GM23338 (cell line): ENCODE measurements around the gene CACNA2D1. TPM values are rescaled to one million over a fixed set of nuclear protein-coding genes. Genes with fewer than 3 reads are reported as not detected.

Source experiments
- ATAC-seq: fragments of 200-7000 bp; cut with Tn5 transposase; 3 replicates; pipeline ENCODE4 v1.9.1; 2020
- DNase-seq: peaks from one replicate; pipeline ENCODE4 v3.0.0-alpha.2; 2015; ENCODE audit warnings: low spot score
- H2AFZ ChIP-seq: fragments of 200-600 bp; sonication (generic); 2 replicates; pipeline ENCODE4 v1.8.0; 2016; ENCODE audit warnings: antibody characterized with exemption, mild to moderate bottlenecking, moderate library complexity
- H3F3A ChIP-seq: fragments of 200-600 bp; sonication (generic); replicated peaks from 2 replicates; pipeline ENCODE4 v1.8.0; 2017; ENCODE audit warnings: antibody characterized with exemption, mixed run types, low read depth
- H3K27ac ChIP-seq: fragments of 200-600 bp; sonication (generic); 2 replicates; pipeline ENCODE4 v1.6.1; 2016; ENCODE audit warnings: low read depth
- H3K27me3 ChIP-seq: fragments of 200-600 bp; sonication (generic); 2 replicates; pipeline ENCODE4 v1.8.0; 2016; ENCODE audit warnings: mild to moderate bottlenecking, mixed run types, moderate library complexity; ENCODE audit not compliant: insufficient read depth
- H3K36me3 ChIP-seq: fragments of 200-600 bp; sonication (generic); 2 replicates; pipeline ENCODE4 v1.8.0; 2016; ENCODE audit warnings: mild to moderate bottlenecking; ENCODE audit not compliant: insufficient read depth
- H3K4me1 ChIP-seq: fragments of 200-600 bp; sonication (generic); 2 replicates; pipeline ENCODE4 v1.8.0; 2016; ENCODE audit warnings: mild to moderate bottlenecking, moderate library complexity; ENCODE audit not compliant: insufficient read depth
- H3K4me2 ChIP-seq: fragments of 200-600 bp; sonication (generic); 2 replicates; pipeline ENCODE4 v1.7.1; 2017; ENCODE audit warnings: mixed run types
- H3K4me3 ChIP-seq: fragments of 200-600 bp; sonication (generic); 2 replicates; pipeline ENCODE4 v1.6.1; 2016; ENCODE audit warnings: mixed run types
- H3K79me2 ChIP-seq: fragments of 200-600 bp; sonication (generic); replicated peaks from 2 replicates; pipeline ENCODE4 v1.8.0; 2017; ENCODE audit warnings: mild to moderate bottlenecking; ENCODE audit not compliant: insufficient read depth
- H3K9me2 ChIP-seq: fragments of 200-600 bp; sonication (generic); 2 replicates; pipeline ENCODE4 v1.8.0; 2017; ENCODE audit not compliant: insufficient read depth
- H4K20me1 ChIP-seq: fragments of 200-600 bp; sonication (generic); replicated peaks from 2 replicates; pipeline ENCODE4 v1.8.0; 2017; ENCODE audit warnings: mild to moderate bottlenecking; ENCODE audit not compliant: insufficient read depth
- H3K27ac Mint-ChIP-seq: 2 replicates; pipeline ENCODE4 v1.8.0; 2020; ENCODE audit warnings: inconsistent platforms, mild to moderate bottlenecking, moderate library complexity, mixed read lengths
- H3K27me3 Mint-ChIP-seq: 3 replicates; pipeline ENCODE4 v1.8.0; 2022; ENCODE audit warnings: low read depth, mild to moderate bottlenecking, moderate library complexity, mixed read lengths, inconsistent platforms; ENCODE audit not compliant: insufficient read depth, poor library complexity
- H3K36me3 Mint-ChIP-seq: 3 replicates; pipeline ENCODE4 v1.8.0; 2021; ENCODE audit warnings: low read depth, mild to moderate bottlenecking, inconsistent platforms, moderate library complexity, mixed read lengths
- H3K4me1 Mint-ChIP-seq: 3 replicates; pipeline ENCODE4 v1.8.0; 2020; ENCODE audit warnings: mild to moderate bottlenecking, inconsistent platforms, mixed read lengths
- H3K4me3 Mint-ChIP-seq: 3 replicates; pipeline ENCODE4 v1.8.0; 2021; ENCODE audit warnings: moderate library complexity, mild to moderate bottlenecking, inconsistent platforms, mixed read lengths
- H3K9me3 Mint-ChIP-seq: 3 replicates; pipeline ENCODE4 v1.8.0; 2020; ENCODE audit warnings: moderate library complexity, mild to moderate bottlenecking, inconsistent platforms, mixed read lengths
- CREB1 ChIP-seq: fragments of 250-450 bp; sonication (Bioruptor Pico); IDR thresholded peaks from 2 replicates; pipeline ENCODE4 v1.5.0; 2020; ENCODE audit warnings: low read depth, mild to moderate bottlenecking, moderate library complexity
- CTCF ChIP-seq, 2 experiments: fragments of 200-600 bp in 1 of 2; sonication (generic) in 1 of 2; conservative IDR thresholded peaks; 2 replicates each; pipeline versions ENCODE4 v1.5.1 to v1.6.1; 2016 to 2017; ENCODE audit warnings: antibody characterized with exemption in 2 of 2, low read depth in 2 of 2, mild to moderate bottlenecking in 2 of 2, moderate library complexity in 1 of 2
- EZH2 ChIP-seq: fragments of 200-600 bp; sonication (generic); IDR thresholded peaks from one replicate; pipeline ENCODE4 v1.8.0; 2017; ENCODE audit warnings: antibody characterized with exemption, mild to moderate bottlenecking, low read depth; ENCODE audit not compliant: unreplicated experiment
- EZH2phosphoT487 ChIP-seq: fragments of 200-600 bp; sonication (generic); IDR thresholded peaks from one replicate; pipeline ENCODE4 v1.8.1; 2018; ENCODE audit warnings: antibody characterized with exemption; ENCODE audit not compliant: unreplicated experiment
- JUNB ChIP-seq: IDR thresholded peaks from one replicate; pipeline ENCODE4 v1.6.1; 2016; ENCODE audit warnings: antibody characterized with exemption; ENCODE audit not compliant: unreplicated experiment
- NANOG ChIP-seq: IDR thresholded peaks from 2 replicates; pipeline ENCODE4 v1.6.1; 2016; ENCODE audit warnings: antibody characterized with exemption, borderline replicate concordance
- POLR2AphosphoS5 ChIP-seq: IDR thresholded peaks from 2 replicates; pipeline ENCODE4 v1.6.1; 2016; ENCODE audit warnings: antibody characterized with exemption, low read depth
- STAT1 ChIP-seq: IDR thresholded peaks from one replicate; pipeline ENCODE4 v1.6.1; 2016; ENCODE audit warnings: antibody characterized with exemption; ENCODE audit not compliant: unreplicated experiment
- ZNF114 ChIP-seq: fragments of 250-450 bp; sonication (Bioruptor Pico); IDR thresholded peaks from 2 replicates; pipeline ENCODE4 v1.5.0; 2020; ENCODE audit warnings: mild to moderate bottlenecking, moderate library complexity
- ZNF331 ChIP-seq: fragments of 250-450 bp; sonication (Bioruptor Pico); IDR thresholded peaks from 2 replicates; pipeline ENCODE4 v1.5.0; 2020; ENCODE audit warnings: low read depth, mild to moderate bottlenecking, moderate library complexity
- ZNF462 ChIP-seq: fragments of 250-450 bp; sonication (Bioruptor Pico); IDR thresholded peaks from 2 replicates; pipeline ENCODE4 v1.5.0; 2020; ENCODE audit warnings: mild to moderate bottlenecking, moderate library complexity
- polyA plus RNA-seq: library from polyadenylated mRNA; unstranded; fragments of >200 nt; fragmentation: Nextera tagmentation; extraction: Ambion mirVana; gene quantifications from 2 replicates; pipeline ENCODE4 v1.2.1, GENCODE V29; 2016
- total RNA-seq: library from RNA; depleted of rRNA; stranded (reverse); fragments of >200 nt; shearing (Covaris generic); gene quantifications from 2 replicates; pipeline ENCODE4 v1.2.3, GENCODE V29; 2014

CACNA2D1 gene
- total and polyA plus RNA-seq, 2 experiments from 2014 or later = 7.0 to 20.4 TPM

GRCh38 chr7:82211333-82211732 is 232.2 kb downstream of the CACNA2D1 start:
- H3K36me3 Mint-ChIP-seq = peaks cover 5% of the 10 kb centered on the region; the same call in 1 of the 3 replicates
- Histone ChIP-seq H3K79me2 (no peaks in the 10 kb centered on the region), H3K27me3 (no peaks in the 10 kb centered on the region), H2AFZ (no peak overlapping the region), H3K4me3 (no peak overlapping the region), H3K9me2 (no peaks in the 10 kb centered on the region; the same call in 1 of the 2 replicates), H3K4me2 (no peak overlapping the region), H3F3A (no peaks in the 10 kb centered on the region), H4K20me1 (no peaks in the 10 kb centered on the region), H3K4me1 (no peaks in the 10 kb centered on the region), H3K36me3 (no peaks in the 10 kb centered on the region), H3K27ac (no peak overlapping the region)
- no peak overlapping the region for H3K4me3 Mint-ChIP-seq
- peaks cover 6% of the 10 kb centered on the region; the same call in 2 of the 3 replicates for H3K9me3 Mint-ChIP-seq
- DNase-seq (no peak), ATAC-seq (no peak)
- H3K27me3 Mint-ChIP-seq = no peaks in the 10 kb centered on the region
- TF ChIP-seq POLR2AphosphoS5 = no peak
- TF ChIP-seq CTCF (conservative IDR thresholded peaks at IDR 0.05; ENCODE audit: low read depth in 2 of 2) = no peak
- no peak for TF ChIP-seq ZNF114
- TF ChIP-seq STAT1 = no peak
- no peak for TF ChIP-seq ZNF331 (CRISPR knock-in tag)
- no peaks in the 10 kb centered on the region for H3K4me1 Mint-ChIP-seq
- no peak overlapping the region for H3K27ac Mint-ChIP-seq

GRCh38 chr7:82210416-82211184 is 233.0 kb downstream of the CACNA2D1 start:
- Mint-ChIP-seq H3K36me3 (peaks cover 5% of the 10 kb centered on the region; the same call in 1 of the 3 replicates), H3K27ac (no peak overlapping the region), H3K4me1 (no peaks in the 10 kb centered on the region), H3K9me3 (peaks cover 6% of the 10 kb centered on the region; the same call in 2 of the 3 replicates), H3K4me3 (no peak overlapping the region), H3K27me3 (no peaks in the 10 kb centered on the region)
- ATAC-seq (no peak), DNase-seq (no peak)
- Histone ChIP-seq H3K36me3 (no peaks in the 10 kb centered on the region), H3K79me2 (no peaks in the 10 kb centered on the region), H3K4me1 (no peaks in the 10 kb centered on the region), H3K27ac (no peak overlapping the region), H2AFZ (no peak overlapping the region), H3K27me3 (no peaks in the 10 kb centered on the region), H4K20me1 (no peaks in the 10 kb centered on the region), H3F3A (no peaks in the 10 kb centered on the region), H3K4me2 (no peak overlapping the region), H3K4me3 (no peak overlapping the region), H3K9me2 (no peaks in the 10 kb centered on the region)
- TF ChIP-seq ZNF114 = no peak
- TF ChIP-seq NANOG = no peak
- no peak for TF ChIP-seq EZH2
- TF ChIP-seq ZNF331 (CRISPR knock-in tag) = no peak
- TF ChIP-seq EZH2phosphoT487 = no peak
- no peak for TF ChIP-seq JUNB
- no peak for TF ChIP-seq CTCF (conservative IDR thresholded peaks at IDR 0.05; ENCODE audit: low read depth in 2 of 2)
- no peak for TF ChIP-seq POLR2AphosphoS5
- TF ChIP-seq CREB1 (CRISPR knock-in tag) = no peak
- TF ChIP-seq ZNF462 (CRISPR knock-in tag) = no peak
